HFF-Myc (cell line): ENCODE data around the gene SPOCD1.
A peak's percentile ranks its signal among the peaks of the same experiment; 100 is the strongest.

Experiments
- DNase-seq: peaks from one replicate; pipeline ENCODE4 v3.0.0-alpha.2; 2011; ENCODE audit warnings: low read depth; ENCODE audit errors: extremely low read depth
- H3K4me3 ChIP-seq: replicated peaks from 2 replicates; pipeline ENCODE4 v1.5.1; 2011; ENCODE audit warnings: low read depth, mild to moderate bottlenecking, control low read depth, low read length
- TF ChIP-seq, protein P1 (sequence below): IDR thresholded peaks from 2 replicates; pipeline ENCODE4 v1.5.1; 2012; ENCODE audit warnings: mild to moderate bottlenecking, low read depth, low read length, control low read depth; ENCODE audit errors: missing control alignments

The SPOCD1 gene

GRCh38 chr1:31809698-31810097, 6.1 kb downstream of the SPOCD1 start:
- no peak overlapping the region for H3K4me3 ChIP-seq
- no peak for DNase-seq
- TF ChIP-seq, protein P1, sequence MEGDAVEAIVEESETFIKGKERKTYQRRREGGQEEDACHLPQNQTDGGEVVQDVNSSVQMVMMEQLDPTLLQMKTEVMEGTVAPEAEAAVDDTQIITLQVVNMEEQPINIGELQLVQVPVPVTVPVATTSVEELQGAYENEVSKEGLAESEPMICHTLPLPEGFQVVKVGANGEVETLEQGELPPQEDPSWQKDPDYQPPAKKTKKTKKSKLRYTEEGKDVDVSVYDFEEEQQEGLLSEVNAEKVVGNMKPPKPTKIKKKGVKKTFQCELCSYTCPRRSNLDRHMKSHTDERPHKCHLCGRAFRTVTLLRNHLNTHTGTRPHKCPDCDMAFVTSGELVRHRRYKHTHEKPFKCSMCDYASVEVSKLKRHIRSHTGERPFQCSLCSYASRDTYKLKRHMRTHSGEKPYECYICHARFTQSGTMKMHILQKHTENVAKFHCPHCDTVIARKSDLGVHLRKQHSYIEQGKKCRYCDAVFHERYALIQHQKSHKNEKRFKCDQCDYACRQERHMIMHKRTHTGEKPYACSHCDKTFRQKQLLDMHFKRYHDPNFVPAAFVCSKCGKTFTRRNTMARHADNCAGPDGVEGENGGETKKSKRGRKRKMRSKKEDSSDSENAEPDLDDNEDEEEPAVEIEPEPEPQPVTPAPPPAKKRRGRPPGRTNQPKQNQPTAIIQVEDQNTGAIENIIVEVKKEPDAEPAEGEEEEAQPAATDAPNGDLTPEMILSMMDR, result no peak

DNA sequence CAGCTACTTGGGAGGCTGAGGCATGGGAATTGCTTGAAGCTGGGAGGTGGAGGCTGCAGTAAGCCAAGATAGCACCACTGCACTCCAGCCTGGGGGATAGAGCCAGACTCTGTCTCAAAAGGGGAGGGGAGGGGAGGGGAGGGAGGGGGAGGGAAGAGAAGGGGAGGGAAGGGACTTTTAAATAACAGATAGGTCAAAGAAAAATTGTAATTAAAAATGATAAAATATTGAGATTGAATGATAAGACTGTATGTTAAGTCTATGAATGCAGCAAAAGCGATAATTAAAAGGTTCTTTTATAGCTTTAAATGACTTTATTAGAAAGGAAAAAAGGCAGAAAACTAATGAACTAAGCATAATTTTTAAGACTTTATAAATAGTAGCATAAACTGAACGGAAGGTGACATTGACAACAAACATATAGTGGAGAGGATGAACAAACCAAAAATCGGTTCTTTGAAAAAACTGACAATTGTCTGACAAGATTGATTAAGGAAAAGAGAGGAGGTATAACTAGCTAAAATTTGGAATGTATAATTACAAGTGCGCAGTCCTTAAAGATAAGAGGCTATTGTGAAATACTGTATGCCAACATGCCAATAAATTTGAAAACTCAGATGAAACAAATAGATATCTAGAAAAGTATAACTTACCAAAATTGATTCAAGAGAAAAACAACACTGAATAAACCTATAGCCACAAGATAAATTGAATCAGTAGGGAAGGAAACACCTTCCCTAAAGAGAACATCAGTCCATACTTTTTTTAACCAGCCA, 8.4 kb downstream of the SPOCD1 start:
- TF ChIP-seq, protein P1, result no peak
- no peak overlapping the region for H3K4me3 ChIP-seq
- DNase-seq, result no peak

GRCh38 chr1:31805318-31805717, 10.5 kb downstream of the SPOCD1 start:
- H3K4me3 ChIP-seq, result no peak overlapping the region
- no peak for DNase-seq
- TF ChIP-seq, protein P1, result no peak

DNA sequence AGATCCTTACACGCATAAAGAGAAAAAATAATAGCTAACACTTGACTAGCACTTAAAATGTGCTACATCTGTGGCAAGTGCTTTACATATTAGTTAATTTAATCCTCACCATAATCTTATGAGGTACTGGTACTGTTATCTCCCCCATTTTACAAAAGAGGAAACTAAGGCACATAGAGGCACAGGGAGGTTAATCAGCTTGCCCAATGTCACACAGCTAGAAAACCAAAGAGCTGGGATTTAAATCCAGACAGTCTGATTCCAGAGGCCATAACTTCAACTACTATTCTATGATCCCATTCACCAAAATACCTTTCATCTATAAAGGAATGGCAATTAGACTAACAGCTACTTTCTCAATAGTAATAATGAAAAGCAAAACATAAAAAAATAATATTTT, 11.7 kb downstream of the SPOCD1 start:
- TF ChIP-seq, protein P1, result no peak
- DNase-seq, result no peak
- no peak overlapping the region for H3K4me3 ChIP-seq

DNA sequence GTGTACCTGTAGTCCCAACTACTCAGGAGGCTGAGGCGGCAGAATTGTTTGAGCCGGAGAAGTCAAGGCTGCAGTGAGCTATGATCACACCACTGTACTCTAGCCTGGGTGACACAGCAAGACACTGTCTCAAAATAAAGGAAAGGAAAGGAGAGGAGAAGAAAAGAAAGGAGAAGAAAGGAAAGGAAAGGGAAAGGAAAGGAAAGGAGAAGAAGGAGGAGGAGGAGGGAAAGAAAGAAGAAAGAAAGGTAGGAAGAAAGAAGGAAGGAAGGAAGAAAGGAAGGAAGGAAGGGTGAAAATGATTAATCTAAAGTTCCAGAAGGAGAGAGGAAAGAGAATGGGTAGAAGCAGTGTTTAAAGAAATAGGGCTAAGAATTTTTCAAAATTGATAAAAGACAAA, 12.2 kb downstream of the SPOCD1 start:
- TF ChIP-seq, protein P1, result no peak

GRCh38 chr1:31802190-31803150, 13.4 kb downstream of the SPOCD1 start:
- 0 out of 2 replicates have a peak overlapping the region, but pooled peaks have one; percentile 12 for H3K4me3 ChIP-seq
- TF ChIP-seq, protein P1, result no peak
- no peak for DNase-seq

More for the DNA sequence above, 12.2 kb downstream of the SPOCD1 start:
- no peak for DNase-seq
- no peak overlapping the region for H3K4me3 ChIP-seq
